ENCODE measurements around the gene ZNF74.

DNA sequence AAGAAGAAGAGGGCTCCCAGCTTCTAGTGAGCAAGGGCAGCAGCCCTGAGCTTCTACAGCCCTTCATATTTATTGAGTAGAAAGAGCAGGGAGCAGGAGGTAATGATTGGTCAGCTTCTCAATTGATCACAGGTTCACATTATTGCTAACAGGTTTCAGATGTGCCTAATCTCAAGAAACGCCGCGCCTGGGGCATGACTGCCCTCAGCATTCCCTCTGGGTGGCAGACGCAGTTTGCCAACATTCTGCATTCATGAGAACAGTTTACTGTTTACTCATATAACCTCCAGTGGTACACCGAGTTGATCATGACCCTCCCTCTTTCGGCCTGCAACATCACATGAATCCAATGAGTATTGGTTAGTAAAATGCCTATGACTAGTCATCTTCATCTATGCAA is 4.7 kb upstream of the ZNF74 start:
- TF ChIP-seq POLR2A (IDR thresholded peaks at IDR 0.05): no peak
- TF ChIP-seq, protein P1, sequence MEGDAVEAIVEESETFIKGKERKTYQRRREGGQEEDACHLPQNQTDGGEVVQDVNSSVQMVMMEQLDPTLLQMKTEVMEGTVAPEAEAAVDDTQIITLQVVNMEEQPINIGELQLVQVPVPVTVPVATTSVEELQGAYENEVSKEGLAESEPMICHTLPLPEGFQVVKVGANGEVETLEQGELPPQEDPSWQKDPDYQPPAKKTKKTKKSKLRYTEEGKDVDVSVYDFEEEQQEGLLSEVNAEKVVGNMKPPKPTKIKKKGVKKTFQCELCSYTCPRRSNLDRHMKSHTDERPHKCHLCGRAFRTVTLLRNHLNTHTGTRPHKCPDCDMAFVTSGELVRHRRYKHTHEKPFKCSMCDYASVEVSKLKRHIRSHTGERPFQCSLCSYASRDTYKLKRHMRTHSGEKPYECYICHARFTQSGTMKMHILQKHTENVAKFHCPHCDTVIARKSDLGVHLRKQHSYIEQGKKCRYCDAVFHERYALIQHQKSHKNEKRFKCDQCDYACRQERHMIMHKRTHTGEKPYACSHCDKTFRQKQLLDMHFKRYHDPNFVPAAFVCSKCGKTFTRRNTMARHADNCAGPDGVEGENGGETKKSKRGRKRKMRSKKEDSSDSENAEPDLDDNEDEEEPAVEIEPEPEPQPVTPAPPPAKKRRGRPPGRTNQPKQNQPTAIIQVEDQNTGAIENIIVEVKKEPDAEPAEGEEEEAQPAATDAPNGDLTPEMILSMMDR (IDR thresholded peaks at IDR 0.05): no peak
